OCI-LY1 (cell line): Measurements from ENCODE around the gene CHRM5.
A peak's percentile ranks its signal among the peaks of the same experiment; 100 is the strongest.

Experiments
- H2AFZ ChIP-seq: fragments of 200-600 bp; sonication (generic), shearing (Covaris generic); 2 replicates; pipeline ENCODE4 v1.6.0; 2014; ENCODE audit warnings: antibody characterized with exemption, mild to moderate bottlenecking, low read length
- H3F3A ChIP-seq: fragments of 200-600 bp; sonication (generic), shearing (Covaris generic); 2 replicates; pipeline ENCODE4 v1.6.0; 2014; ENCODE audit warnings: mild to moderate bottlenecking, antibody characterized with exemption, low read length, moderate library complexity; ENCODE audit not compliant: insufficient read depth
- H3K27ac ChIP-seq: fragments of 200-600 bp; sonication (generic); 2 replicates; pipeline ENCODE4 v1.5.1; 2014; ENCODE audit warnings: low read length, mixed run types, mild to moderate bottlenecking, low read depth; ENCODE audit not compliant: poor library complexity, severe bottlenecking
- H3K27me3 ChIP-seq: fragments of 200-600 bp; sonication (generic); 2 replicates; pipeline ENCODE4 v1.6.0; 2014; ENCODE audit warnings: antibody characterized with exemption, mild to moderate bottlenecking, low read length, moderate library complexity; ENCODE audit not compliant: insufficient read depth
- H3K36me3 ChIP-seq: fragments of 200-600 bp; sonication (generic); 2 replicates; pipeline ENCODE4 v1.6.1; 2014; ENCODE audit warnings: mild to moderate bottlenecking, antibody characterized with exemption, low read length, moderate library complexity, mixed read lengths; ENCODE audit not compliant: insufficient read depth
- H3K4me1 ChIP-seq: fragments of 200-600 bp; sonication (generic); 2 replicates; pipeline ENCODE4 v1.5.1; 2014; ENCODE audit warnings: mild to moderate bottlenecking, low read length, moderate library complexity; ENCODE audit not compliant: insufficient read depth, severe bottlenecking
- H3K4me2 ChIP-seq: fragments of 200-600 bp; sonication (generic), shearing (Covaris generic); 2 replicates; pipeline ENCODE4 v1.6.1; 2014; ENCODE audit warnings: low read length
- H3K4me3 ChIP-seq: fragments of 200-600 bp; sonication (generic); 2 replicates; pipeline ENCODE4 v1.5.1; 2014; ENCODE audit warnings: low read length, low read depth, mild to moderate bottlenecking, mixed read lengths; ENCODE audit not compliant: poor library complexity, severe bottlenecking
- H3K79me2 ChIP-seq: fragments of 200-600 bp; shearing (Covaris generic); 2 replicates; pipeline ENCODE4 v1.6.1; 2016; ENCODE audit warnings: mixed run types, low read length, mixed read lengths; ENCODE audit not compliant: insufficient read depth
- H3K9ac ChIP-seq: fragments of 200-600 bp; sonication (generic), shearing (Covaris generic); 2 replicates; pipeline ENCODE4 v1.6.1; 2014; ENCODE audit warnings: mild to moderate bottlenecking, low read length, mixed read lengths
- H3K9me2 ChIP-seq: fragments of 200-600 bp; sonication (generic), shearing (Covaris generic); 2 replicates; pipeline ENCODE4 v1.6.1; 2014; ENCODE audit warnings: low read depth, mild to moderate bottlenecking, low read length, mixed read lengths
- H3K9me3 ChIP-seq: fragments of 200-600 bp; shearing (Covaris generic); 2 replicates; pipeline ENCODE4 v1.6.1; 2014; ENCODE audit warnings: low read length, mixed read lengths
- H4K20me1 ChIP-seq: fragments of 200-600 bp; sonication (generic), shearing (Covaris generic); 2 replicates; pipeline ENCODE4 v1.6.0; 2016; ENCODE audit warnings: mild to moderate bottlenecking, low read length; ENCODE audit not compliant: insufficient read depth
- EZH2 ChIP-seq: fragments of 200-600 bp; sonication (generic), shearing (Covaris generic); IDR thresholded peaks from 2 replicates; pipeline ENCODE4 v1.8.0; 2017; ENCODE audit warnings: borderline replicate concordance, mixed run types, mild to moderate bottlenecking, antibody characterized with exemption, low read length, moderate library complexity, mixed read lengths
- TF ChIP-seq, protein P1 (sequence below): fragments of 200-600 bp; sonication (generic), shearing (Covaris generic); IDR thresholded peaks from 2 replicates; pipeline ENCODE4 v1.5.1; 2017; ENCODE audit warnings: mild to moderate bottlenecking, antibody characterized with exemption, low read length, moderate library complexity, mixed read lengths

Gene CHRM5

DNA sequence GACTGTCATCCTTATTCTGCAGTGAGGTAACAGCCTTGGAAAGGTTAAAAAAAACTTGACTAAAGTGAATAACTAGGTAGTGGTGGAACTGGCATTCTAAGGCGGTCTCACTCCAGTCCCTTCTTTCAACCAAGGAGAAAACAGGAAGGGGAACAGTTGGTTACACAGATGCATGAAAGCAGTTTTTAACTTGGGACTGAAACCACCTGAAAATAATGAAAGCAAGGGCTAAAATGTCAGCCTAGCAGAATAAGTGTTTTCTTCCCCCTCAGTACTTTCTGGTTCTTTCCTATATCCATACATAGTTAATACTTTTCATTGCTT, 71.5 kb downstream of the CHRM5 start:
- TF ChIP-seq EZH2, result no peak
- TF ChIP-seq, protein P1, sequence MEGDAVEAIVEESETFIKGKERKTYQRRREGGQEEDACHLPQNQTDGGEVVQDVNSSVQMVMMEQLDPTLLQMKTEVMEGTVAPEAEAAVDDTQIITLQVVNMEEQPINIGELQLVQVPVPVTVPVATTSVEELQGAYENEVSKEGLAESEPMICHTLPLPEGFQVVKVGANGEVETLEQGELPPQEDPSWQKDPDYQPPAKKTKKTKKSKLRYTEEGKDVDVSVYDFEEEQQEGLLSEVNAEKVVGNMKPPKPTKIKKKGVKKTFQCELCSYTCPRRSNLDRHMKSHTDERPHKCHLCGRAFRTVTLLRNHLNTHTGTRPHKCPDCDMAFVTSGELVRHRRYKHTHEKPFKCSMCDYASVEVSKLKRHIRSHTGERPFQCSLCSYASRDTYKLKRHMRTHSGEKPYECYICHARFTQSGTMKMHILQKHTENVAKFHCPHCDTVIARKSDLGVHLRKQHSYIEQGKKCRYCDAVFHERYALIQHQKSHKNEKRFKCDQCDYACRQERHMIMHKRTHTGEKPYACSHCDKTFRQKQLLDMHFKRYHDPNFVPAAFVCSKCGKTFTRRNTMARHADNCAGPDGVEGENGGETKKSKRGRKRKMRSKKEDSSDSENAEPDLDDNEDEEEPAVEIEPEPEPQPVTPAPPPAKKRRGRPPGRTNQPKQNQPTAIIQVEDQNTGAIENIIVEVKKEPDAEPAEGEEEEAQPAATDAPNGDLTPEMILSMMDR, result no peak
- Histone ChIP-seq H3K9ac (no peak overlapping the region; the same call in 1 of the 2 replicates), H2AFZ (no peak overlapping the region), H3F3A (no peaks in the 10 kb centered on the region), H3K9me3 (no peaks in the 10 kb centered on the region), H3K79me2 (no peaks in the 10 kb centered on the region), H3K9me2 (no peaks in the 10 kb centered on the region), H3K36me3 (no peaks in the 10 kb centered on the region), H3K27me3 (no peaks in the 10 kb centered on the region), H3K4me3 (peak overlapping the region; percentile 79), H3K4me2 (peak overlapping the region; percentile 55), H3K27ac (no peak overlapping the region), H3K4me1 (peaks cover 18% of the 10 kb centered on the region), H4K20me1 (no peaks in the 10 kb centered on the region)

DNA sequence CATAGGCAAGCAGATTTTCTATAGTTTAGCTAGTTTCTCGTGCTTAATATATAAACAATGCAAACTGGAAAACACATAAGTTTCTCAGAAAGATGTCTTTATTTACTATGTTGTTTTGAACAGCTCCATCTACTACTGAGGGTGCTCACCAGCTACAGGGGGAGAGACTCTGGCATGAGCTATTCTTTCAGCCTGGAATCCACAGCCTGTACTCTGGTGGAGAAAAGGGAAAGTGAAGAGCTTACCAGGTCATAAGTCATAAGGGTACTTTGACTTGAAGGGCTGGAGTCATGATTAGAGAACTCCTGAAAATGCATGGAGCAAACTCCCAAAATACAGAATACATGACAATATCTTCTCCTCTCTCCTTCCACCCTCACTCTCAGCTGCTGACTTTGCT, 75.1 kb downstream of the CHRM5 start:
- H3K4me2 ChIP-seq, result no peak overlapping the region
- no peaks in the 10 kb centered on the region for H3K79me2 ChIP-seq
- H3K9ac ChIP-seq, result no peak overlapping the region
- H3K9me2 ChIP-seq, result no peaks in the 10 kb centered on the region
- H3K27me3 ChIP-seq, result no peaks in the 10 kb centered on the region
- no peaks in the 10 kb centered on the region for H4K20me1 ChIP-seq
- H3K4me1 ChIP-seq, result peaks cover 10% of the 10 kb centered on the region
- H3F3A ChIP-seq, result no peaks in the 10 kb centered on the region
- H3K27ac ChIP-seq, result no peak overlapping the region
- no peaks in the 10 kb centered on the region for H3K9me3 ChIP-seq
- TF ChIP-seq, protein P1, result no peak
- no peak for TF ChIP-seq EZH2
- H3K4me3 ChIP-seq, result no peak overlapping the region
- H2AFZ ChIP-seq, result no peak overlapping the region
- H3K36me3 ChIP-seq, result no peaks in the 10 kb centered on the region

DNA sequence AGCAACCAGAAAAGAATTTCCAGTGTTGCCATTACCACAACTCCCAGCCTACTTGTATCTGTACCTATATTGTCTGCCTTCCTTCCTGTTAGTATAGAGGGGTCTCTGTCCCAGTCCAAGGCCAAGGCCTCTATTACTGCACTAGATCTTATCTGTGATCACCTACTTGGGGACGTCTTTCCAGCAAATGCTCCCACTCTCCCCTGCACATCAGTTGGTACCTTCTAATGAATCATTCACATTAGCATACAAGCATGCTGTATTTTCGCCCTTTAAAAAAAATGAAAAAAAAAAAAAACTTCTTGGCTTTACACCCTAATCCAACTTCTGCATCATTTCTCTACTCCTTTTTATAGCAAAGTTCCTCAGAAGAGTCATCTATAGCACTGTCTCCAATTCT, 75.5 kb downstream of the CHRM5 start:
- TF ChIP-seq EZH2, result no peak
- TF ChIP-seq, protein P1, result no peak
- no peak overlapping the region for H3K27ac ChIP-seq
- no peaks in the 10 kb centered on the region for H3K79me2 ChIP-seq
- no peak overlapping the region for H3K4me3 ChIP-seq
- no peak overlapping the region for H3K4me2 ChIP-seq
- H3F3A ChIP-seq, result no peaks in the 10 kb centered on the region
- H3K9me3 ChIP-seq, result no peaks in the 10 kb centered on the region
- no peak overlapping the region for H3K9ac ChIP-seq
- H3K27me3 ChIP-seq, result no peaks in the 10 kb centered on the region
- no peaks in the 10 kb centered on the region for H3K9me2 ChIP-seq
- peaks cover 10% of the 10 kb centered on the region for H3K4me1 ChIP-seq
- no peaks in the 10 kb centered on the region for H4K20me1 ChIP-seq
- no peak overlapping the region for H2AFZ ChIP-seq
- no peaks in the 10 kb centered on the region for H3K36me3 ChIP-seq
